Measurements from ENCODE around the gene MUC5B. TPM values are rescaled to one million over a fixed set of nuclear protein-coding genes. Genes with fewer than 3 reads are reported as not detected.
A peak's percentile ranks its signal among the peaks of the same experiment; 100 is the strongest.

The MUC5B gene
- total RNA-seq, 1 donor from 2014 or later, result not detected

DNA sequence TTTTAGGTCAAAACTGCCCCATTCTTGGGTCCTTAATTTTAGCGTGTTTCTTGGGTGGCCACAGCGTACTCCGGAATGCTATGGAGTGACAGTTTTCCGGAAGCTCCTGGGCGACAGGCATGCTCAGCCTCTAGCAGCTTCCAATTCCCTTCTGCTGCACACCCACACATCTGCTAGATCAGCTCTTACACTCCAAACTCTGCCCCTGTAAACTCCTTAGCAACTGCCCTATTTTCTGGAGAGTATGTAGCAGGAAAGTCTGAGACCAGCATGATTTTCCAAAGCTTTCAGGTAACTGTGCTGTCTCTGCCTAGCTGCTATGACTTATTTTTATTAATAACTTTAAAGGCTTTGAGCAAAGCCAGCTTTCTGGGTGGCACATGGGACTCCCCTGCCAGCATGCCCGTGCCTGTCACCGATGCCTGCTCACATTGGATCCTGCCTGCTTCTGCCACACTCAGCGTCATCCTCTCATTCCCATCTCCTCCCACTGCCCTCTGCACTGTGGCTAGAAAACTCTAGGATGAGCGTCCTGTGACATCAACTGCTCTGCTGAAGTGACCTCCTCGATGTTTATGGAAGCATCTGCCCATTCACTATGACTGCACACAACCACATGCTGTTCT lies 69.3 kb downstream of the MUC5B start:
- FAIRE-seq, result no peak

DNA sequence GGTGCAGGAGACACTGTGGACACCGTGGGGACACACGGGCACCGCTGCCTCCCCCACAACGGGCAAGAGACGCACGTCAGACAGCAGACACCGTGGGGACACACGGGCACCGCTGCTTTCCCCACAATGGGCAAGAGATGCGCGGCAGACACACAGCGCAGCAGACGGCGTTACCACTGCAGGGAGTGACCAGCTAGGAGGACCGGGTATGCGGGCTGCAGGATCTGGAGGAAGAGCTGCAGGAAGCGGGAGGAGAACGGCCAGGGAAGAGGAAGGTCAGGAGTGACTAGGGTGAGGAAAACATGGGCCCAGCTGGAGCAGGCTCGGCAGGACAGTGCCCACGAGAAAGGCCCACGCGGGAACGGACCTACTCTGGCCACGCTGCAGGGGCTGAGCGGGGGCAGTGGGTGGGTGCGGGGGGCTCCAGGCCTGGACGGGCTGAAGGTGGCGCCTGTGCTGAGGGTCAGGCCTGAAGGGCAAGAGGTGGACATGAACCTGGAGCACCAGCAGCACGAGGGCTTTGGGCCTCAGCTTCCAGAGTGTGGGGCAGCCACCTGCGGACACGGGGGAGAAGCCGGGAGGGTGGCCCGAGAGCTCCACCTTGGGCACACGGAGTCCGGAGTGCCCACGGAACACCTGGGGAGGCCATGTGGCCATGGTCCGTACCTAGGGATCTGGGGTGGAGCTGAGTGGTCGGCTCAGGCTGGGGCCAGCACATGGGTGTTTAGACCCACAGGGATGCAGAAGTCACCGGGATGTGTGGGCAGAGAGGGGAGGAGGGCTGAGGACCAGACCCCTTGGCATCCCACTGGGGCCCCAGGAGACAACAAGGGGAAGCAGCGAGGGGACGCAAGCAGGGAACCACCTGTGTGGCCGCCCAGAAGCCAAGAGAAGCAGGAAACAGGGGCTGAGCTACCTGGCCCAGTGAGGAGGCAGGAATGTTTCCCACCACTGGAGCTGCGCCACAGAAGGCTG lies 70.1 kb downstream of the MUC5B start:
- DNase-seq (ENCODE audit: low spot score in 2 of 2) (no peak), FAIRE-seq (no peak)

More for the DNA sequence above, 69.3 kb downstream of the MUC5B start:
- no peak for DNase-seq (ENCODE audit: low spot score in 2 of 2)

DNA sequence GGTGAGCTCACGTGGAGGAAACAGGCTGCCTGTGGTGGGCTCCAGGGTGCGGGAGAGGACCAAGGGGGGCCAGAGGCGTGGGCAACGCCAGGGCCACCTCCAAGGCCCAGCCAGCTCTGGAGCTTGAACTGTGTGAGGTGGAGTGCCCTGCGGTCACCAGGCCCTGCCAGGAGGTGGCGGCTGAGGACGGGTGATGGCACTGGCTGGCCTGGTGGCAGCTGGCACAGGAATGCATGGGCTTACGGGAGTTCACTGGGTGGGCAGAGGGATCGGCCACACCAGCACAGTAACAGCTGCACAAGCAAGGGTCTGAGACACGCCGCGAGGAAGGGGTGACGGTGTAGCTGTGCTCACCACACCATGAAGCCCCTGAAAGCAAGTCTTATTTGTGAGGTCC lies 70.8 kb downstream of the MUC5B start:
- DNase-seq (ENCODE audit: low spot score in 2 of 2) (no peak), FAIRE-seq (no peak)

DNA sequence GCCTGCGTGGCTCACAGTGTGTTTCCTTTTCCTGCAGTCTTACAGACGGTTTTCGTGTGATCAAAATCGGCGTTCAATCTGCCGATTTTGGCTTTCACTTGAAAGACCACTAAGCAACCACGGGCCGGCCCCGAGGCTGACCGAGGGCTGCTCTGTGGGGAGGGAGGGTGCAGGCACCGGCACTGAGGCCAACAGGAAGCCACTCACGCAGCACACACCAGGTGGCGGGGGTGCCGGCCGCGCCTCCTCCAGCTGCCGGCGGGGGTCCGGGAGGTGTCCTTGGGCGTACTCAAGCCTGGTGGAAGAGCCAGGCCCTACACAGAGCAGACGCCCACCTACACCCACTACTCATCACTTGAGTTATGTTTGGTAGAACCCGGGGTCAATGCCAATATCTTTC lies 72.2 kb downstream of the MUC5B start:
- DNase-seq (ENCODE audit: low spot score in 2 of 2) (no peak), FAIRE-seq (no peak)

DNA sequence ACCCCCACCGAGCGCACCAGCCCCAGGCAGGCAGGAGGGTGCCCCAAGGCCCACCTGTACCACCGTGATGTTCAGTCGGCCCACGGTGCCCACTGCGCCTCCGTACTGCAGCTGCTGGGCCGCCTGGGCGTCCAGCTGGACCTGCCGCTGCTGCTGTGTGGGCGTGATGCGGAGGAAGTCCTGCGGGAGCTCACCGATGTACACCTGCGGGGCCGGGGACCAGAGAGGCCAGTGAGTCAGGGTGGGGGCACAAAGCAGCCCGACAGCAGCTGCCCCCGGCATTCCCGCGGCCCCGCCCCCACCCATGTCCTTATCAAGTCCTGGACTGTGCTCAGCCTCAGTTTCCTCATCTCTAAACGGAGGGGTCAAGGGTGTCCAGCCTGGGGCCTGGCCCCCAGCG lies 72.7 kb downstream of the MUC5B start:
- FAIRE-seq (no peak), DNase-seq (ENCODE audit: low spot score in 2 of 2) (no peak)

DNA sequence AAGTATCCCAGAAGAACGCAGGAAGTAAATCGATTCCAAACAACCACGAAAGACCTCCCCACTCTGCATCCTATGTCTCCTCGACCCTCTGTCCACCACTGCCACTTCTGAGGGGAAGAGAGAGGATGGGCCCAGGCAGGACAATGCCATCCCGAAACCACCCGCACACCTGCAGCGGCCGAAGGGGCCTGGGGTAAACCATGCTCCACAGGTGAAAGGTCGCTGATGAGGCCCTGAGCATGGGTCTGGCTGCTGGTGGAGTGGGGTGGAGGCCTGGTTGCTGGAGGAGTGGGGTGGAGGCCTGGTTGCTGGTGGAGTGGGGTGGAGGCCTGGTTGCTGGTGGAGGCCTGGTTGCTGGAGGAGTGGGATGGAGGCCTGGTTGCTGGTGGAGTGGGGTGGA lies 73.4 kb downstream of the MUC5B start:
- DNase-seq (ENCODE audit: low spot score in 2 of 2) (no peak), FAIRE-seq (no peak)

DNA sequence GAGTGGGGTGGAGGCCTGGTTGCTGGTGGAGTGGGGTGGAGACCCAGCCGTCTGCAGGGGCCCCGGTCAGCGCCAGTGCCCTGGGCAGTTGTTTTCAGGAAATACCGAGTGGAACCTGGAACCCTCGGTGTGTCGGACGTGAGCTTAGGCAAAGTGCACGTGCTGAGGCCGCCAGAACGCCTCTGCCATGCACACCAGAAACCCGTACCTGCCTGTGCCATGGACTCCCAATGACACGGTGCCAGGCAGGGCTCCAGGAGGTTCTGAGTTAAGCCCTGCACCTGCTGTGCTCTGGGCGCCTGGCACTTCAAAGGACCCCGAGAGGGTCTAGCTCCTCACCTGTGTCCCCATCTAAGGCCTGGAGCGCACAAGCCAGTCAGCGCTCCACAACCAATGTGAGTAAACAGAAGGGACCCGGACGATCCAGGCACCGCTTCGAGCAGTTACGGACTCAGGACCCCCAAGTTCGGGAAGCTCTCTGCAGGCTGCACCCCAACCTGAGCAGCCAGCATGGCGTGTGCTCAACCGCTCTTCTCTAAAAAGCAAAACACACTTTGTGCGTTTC lies 74.2 kb downstream of the MUC5B start:
- FAIRE-seq, result no peak

DNA sequence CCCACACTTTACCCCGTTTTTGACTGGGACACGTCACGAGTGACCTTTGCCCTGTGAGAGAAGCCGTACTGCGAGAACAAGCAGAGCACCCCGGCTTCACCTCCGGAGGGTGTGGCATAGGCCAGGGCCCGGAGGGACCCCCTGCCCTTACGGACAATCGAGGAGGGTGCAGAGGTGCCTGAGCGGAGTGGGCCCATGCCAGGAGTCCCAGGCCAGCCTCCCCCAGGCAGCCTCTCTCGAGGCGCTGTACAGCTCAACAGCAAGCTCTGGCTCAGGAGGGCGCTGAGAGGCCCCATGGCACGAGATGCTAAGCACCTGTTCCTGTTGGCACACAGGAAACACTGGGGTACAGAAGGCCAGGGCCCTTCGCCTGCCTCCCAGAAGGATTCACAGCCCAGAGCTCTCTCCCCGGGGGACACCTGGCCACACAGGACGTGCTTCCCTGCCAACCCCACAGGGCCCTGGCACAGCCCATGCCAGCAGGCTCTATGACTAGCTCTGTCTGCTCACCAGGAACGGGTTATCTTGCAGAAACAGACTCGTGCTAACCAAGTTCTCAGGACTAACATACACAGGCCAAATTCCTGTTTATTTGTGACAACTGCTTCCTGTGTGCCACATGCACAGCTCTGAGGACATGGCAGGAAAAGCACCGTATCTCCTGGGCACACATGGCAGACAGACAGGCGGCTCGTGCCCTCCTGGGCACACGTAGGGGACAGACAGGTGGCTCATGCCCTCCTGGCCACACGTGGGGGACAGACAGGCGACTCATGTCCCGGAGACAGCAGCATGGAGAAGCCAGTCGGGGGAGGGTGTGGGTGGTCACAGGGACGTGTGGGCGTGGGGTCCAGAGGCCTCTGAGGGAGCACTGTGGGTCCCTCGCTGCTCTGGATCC lies 75.0 kb downstream of the MUC5B start:
- DNase-seq (ENCODE audit: low spot score in 2 of 2), result no peak
- FAIRE-seq, result no peak

More for the DNA sequence above, 74.2 kb downstream of the MUC5B start:
- no peak for DNase-seq (ENCODE audit: low spot score in 2 of 2)

DNA sequence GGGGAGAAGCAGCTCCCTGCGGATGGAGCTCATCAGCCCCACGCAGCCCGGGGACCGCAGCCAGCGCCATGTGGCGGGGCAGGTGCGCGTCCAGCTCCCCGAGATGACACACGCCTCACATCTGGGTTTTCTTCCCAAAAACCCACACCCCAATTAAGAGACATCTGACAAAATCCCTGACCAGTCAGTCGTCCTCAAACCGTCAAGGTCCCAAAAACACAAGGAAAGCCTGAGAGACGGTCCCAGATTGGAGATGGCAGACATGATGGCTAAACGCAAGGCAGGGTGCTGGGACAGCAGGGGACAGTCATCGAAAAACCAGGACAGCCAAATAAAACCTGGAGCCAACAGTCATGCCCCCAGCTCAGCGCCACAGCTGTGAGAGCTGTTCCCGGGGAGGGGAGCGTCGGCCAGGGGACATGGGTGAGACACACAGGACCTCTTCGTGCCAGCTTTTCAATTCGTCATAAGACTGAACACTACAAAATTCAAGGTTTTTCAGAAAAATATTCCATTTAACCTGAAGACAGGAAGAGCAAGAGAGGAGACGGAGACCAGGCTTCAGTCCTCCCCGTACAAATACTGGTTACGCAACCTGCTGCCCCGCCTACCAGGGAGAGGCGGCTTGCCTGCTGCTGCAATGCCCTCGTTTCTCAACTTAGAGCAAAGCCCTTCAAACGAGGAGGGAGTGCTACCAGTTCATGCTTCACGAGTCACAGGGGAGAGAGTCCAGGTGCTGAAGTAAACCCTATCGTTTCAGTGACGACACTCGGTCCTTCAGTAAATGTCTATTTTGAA lies 76.0 kb downstream of the MUC5B start:
- no peak for FAIRE-seq
- peak in 1 of 2 donors; percentile 61 for DNase-seq (ENCODE audit: low spot score in 2 of 2)

DNA sequence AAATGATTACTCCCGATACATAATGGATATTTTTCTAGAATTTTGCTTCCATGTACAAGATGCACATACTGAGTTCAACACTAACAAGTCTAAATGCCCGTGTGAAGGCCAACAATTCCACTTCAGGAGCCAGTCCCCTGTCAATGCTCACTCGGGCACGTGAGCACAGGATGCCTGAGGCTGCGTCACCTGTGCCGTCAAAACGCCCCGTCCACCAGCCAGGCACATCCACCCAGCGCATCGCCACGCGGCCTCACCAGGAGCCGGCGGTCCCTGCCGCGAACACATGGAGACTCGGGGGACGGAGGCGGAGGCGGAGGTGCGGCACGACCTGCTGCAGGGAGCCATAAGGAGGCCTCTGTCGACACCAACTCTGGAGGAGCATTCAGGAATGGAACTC lies 76.8 kb downstream of the MUC5B start:
- no peak for FAIRE-seq
- DNase-seq (ENCODE audit: low spot score in 2 of 2), result no peak

DNA sequence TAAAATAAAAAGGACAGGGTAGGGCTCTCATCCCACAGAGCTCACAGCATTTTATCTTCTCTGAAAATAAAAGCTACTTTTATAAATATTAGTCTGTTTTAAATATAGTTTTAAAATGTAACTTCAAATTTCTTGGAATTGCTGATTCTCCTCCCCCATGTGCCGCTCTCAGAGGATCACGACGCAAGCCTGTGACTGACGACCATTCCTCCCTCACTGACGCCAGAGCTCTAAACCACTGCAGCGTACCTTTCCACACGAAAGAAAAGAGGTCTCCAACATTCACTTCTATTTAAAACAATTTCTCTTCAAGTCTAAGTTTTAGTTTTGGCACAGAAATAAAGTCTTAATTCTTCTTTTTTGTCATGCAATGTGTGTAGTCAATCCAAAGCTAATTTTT lies 77.3 kb downstream of the MUC5B start:
- DNase-seq (ENCODE audit: low spot score in 2 of 2) (no peak), FAIRE-seq (no peak)

DNA sequence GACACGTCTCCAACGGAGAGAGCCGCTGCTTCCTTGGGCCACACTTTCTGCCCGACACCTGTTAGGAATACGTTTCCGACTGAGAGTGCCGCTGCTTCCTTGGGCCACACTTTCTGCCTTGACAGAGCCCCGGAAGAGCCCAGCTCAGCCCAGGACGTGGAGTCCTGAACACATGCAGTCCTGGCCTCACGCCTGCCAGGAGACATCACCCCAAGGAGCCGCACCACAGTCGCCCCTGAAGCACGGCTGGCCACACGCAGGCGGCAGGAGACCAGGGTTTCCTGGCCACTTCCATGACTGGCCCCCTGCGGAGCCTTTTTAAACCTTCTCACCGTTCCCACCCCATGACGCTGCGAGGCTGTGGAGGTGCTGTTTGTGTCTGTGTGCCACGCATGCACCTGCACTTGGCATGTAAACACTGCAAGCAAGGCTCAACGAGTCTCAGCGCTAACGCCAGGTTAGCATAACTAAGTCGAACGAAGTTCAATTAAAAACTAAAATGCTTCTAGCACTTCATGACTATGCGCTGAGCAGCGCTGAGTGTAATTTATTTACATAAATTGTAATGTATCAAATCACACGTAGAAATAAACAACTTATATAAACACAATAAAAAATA lies 77.8 kb downstream of the MUC5B start:
- DNase-seq (ENCODE audit: low spot score in 2 of 2) (no peak), FAIRE-seq (no peak)

DNA sequence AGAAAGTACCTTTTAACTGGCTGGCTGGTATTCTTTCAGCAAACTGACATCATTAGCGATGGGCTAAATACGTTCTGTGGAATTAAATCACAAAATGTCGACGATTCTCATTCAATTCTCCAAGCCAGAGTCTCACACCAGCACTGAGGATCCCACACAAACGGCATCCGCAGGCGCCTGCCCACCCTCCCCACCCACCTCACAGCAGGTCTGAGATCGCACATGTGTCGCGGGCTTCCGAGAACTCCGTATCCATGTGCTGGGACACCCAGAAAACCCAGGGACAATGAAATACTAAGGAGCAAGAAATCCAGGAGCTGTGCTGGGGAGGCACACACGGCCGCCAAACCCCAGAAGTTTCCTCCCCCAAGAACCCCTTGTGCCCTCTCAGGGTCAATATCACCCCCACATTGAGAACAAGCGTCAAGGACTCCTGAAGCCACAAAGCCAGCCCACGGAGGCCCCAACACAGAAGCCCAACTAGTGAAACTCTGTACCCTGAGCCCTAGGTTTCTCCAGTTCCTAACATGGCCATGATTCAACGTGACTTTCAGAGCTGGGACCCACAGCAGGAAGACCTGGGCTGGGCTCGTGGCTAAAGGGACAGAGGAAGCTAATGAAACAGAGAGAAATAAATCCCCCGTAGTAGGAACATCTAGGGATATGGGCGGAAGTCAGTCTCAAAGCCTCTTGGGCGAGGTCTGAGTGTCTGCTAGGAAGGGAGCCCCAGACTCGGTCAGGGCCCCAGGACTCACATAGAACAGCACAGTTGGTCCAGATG lies 78.5 kb downstream of the MUC5B start:
- FAIRE-seq (no peak), DNase-seq (ENCODE audit: low spot score in 2 of 2) (no peak)

DNA sequence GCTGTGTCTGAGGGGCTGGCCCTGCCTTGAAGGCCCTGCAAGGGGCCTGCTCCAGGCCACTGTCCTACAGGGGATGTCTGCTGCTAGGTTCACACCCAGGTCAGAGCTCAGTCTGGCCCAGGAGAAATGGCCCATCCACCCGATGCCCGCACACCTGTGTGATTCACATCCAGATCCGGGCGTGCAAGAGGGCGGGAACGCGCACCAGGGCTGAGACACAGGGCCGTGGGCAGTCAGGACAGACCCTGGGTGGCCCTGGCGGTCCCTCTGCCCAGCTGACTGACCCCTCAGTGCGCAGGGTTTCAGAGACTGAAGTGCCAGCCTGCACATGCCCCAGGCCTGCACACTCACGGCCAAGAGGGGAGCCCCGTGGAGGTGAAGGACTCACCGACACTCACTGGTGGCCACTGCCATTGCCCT lies 79.2 kb downstream of the MUC5B start:
- DNase-seq (ENCODE audit: low spot score in 2 of 2) (no peak), FAIRE-seq (no peak)

DNA sequence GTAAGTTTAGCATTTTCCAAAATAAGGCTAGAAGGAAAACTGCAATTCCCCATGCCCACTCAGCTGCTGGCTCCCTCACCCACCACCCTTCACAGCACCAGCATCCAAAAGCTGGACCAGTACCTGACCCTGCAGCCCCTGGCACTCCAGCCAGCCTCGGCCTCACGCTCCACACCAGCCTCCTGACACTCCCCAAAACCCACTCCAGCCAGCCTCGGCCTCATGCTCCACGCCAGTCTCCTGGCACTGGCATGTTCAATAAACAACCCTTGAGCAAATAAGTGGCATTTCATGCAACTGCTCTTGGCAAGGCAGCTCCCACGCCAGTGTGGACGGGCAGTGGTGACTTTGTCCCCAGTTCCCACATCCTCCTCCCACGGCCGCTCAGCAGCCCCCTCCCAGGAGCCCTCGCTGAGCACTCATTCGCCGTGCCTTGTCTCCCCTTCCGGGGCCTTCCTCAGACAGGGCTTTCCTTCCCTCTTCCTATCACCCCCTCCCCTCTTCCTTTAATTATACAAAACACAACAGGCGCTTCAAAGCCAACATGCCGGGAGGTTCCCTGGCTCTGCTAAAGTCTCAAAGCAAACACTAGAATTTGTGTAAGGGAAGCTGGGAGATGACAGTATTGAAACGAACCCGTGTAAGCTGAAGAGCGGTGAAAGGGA lies 79.7 kb downstream of the MUC5B start:
- DNase-seq (ENCODE audit: low spot score in 2 of 2), result no peak
- no peak for FAIRE-seq

DNA sequence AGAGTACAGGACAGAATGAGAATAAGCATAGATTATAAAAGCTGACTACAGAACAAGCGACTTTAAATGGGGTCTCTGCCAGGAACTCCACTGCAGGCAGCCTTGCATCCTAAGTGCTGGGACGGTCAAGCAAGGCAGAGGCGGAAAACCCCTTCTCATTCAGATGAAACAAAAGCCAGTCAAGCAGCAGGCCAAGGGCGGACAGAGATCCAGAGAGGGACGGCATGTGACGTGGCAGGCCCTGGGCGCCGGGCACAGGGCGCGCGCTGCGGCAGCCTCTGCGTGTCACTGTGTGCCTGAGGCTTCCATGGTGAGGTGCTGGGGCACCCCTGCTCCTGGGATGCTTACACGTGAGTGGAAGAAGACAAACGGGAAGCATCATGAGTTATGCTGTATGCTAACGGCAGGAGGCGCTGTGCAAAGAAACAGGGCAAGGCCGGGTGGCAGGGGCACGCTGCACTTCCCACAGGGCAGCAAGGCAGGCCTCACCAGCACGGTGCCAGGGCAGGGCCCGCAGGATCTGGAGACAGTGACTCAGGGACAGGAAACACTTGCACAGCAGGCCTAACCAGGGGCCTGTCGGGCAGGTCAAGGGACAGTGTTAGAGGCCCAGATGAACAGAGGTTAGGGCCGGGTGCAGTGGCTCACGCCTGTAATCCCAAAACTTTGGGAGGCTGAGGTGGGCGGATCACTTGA lies 80.4 kb downstream of the MUC5B start:
- DNase-seq (ENCODE audit: low spot score in 2 of 2) (peak in 1 of 2 donors; percentile 54), FAIRE-seq (no peak)

DNA sequence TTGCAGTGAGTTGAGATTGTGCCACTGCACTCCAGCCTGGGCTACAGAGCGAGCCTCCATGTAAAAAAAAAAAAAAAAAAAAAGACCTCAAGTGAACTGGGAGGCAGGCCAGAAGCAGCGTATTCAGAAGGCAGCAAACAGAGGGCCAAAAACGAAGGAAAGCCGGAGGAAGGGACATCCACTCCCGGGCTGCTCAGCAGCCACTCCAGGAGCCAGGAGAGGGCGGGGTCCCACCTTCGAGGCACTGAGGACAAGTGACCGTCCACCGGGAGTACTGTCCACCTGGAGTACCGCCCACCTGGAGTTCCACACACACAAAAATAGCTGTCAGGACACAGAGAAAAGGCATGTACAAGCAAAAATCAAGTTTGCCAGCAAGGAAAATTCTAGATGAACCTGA lies 81.1 kb downstream of the MUC5B start:
- FAIRE-seq, result no peak
- no peak for DNase-seq (ENCODE audit: low spot score in 2 of 2)

Data from frontal cortex (tissue), 4 donors.